ENCODE data around the gene ELMO3. TPM values are rescaled to one million over a fixed set of nuclear protein-coding genes. Genes with fewer than 3 reads are reported as not detected.

ELMO3 gene
- total and polyA plus RNA-seq, 2 of the 4 experiments (the other 2 are of a cell fraction): 0.36 to 1.6 TPM

DNA sequence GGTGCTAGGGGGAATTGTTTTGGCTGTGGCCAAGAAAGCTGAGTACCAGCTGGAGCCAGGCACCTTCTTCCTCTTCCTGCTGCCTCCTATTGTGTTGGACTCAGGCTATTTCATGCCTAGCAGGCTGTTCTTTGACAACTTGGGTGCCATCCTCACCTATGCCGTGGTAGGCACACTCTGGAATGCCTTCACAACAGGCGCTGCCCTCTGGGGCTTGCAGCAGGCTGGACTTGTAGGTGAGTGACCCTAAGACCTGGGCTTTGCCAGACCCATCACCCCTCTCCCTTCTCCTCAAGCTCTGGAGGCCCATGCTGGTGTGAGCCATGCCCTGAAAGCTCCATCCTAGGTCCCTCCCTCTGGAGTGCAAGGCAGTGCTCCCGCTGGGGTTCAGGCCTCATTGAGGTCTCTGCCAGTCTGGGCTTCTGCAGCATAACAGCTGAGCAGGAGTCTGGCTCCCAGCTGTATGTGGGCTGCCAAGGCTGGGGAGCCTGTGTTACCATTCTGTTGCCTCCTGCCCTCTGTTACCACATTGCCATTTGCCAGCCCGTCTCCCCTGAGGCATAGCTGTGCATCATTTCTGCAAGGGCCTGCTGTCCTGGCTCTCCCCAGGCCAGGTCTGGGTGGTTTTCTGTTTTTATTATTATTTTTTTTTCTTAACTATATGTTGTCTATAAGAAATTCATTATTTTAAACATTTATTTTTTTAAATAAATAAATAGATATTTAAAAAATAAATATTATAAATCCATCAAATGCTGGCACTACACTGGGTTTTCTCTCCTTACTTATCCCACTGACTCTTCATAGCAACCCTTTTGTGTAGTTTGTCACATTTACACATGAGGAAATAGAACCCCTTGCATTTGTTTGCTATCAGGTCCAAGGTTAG lies 53.9 kb downstream of the ELMO3 start:
- Histone ChIP-seq H2BK5ac (ENCODE audit: low read depth, low read length, poor library complexity, severe bottlenecking) (no peak overlapping the region), H2BK120ac (ENCODE audit: low read depth, low read length) (no peak overlapping the region), H2AFZ (replicated peaks; ENCODE audit: low read length, poor library complexity) (no peak overlapping the region), H3K4me1 (ENCODE audit: control insufficient read depth, insufficient read depth, low read length) (peaks cover 12% of the 10 kb centered on the region), H4K91ac (ENCODE audit: insufficient read depth, low read depth, low read length) (no peak overlapping the region), H3K18ac (ENCODE audit: low read depth, low read length) (no peak overlapping the region), H3K9me1 (ENCODE audit: insufficient read depth, low read length) (peaks cover 3% of the 10 kb centered on the region; the same call in 1 of the 2 replicates), H3K4me3 (ENCODE audit: insufficient read depth, low read depth, low read length) (no peak overlapping the region), H2BK15ac (ENCODE audit: low read depth, low read length) (no peak overlapping the region), H3K4ac (ENCODE audit: low read depth, low read length) (no peak overlapping the region), H3K23ac (ENCODE audit: low read depth, low read length) (no peak overlapping the region), H3K36me3 (ENCODE audit: control insufficient read depth, insufficient read depth, low read length) (peaks cover 18% of the 10 kb centered on the region), H3K27ac (ENCODE audit: insufficient read depth, low read length) (no peak overlapping the region), H3K4me2 (ENCODE audit: low read depth, low read length) (no peak overlapping the region), H3K14ac (replicated peaks; ENCODE audit: low read depth, low read length) (no peak overlapping the region), H4K20me1 (ENCODE audit: insufficient read depth, low read length) (no peaks in the 10 kb centered on the region), H2AK9ac (replicated peaks; ENCODE audit: low read depth, low read length, poor library complexity) (no peak overlapping the region), H3K79me1 (ENCODE audit: low read depth in 1 of 2, low read length in 2 of 2) (peaks cover 0 to 19% of the 10 kb centered on the region in 2 experiments; a peak in 2 of 4 replicates), H2BK20ac (ENCODE audit: low read depth, low read length) (no peak overlapping the region), H3K27me3 (ENCODE audit: control insufficient read depth, insufficient read depth, low read length) (no peaks in the 10 kb centered on the region), H4K5ac (ENCODE audit: low read depth, low read length) (no peak overlapping the region), H4K8ac (ENCODE audit: low read depth in 2 of 2, low read length in 2 of 2) (no peak overlapping the region), H2AK5ac (ENCODE audit: low read depth, low read length) (no peak overlapping the region), H3K9ac (ENCODE audit: low read depth, low read length) (no peak overlapping the region), H3K56ac (ENCODE audit: extremely low read depth, insufficient read depth, low read length) (no peak overlapping the region), H3K9me3 (ENCODE audit: control insufficient read depth, insufficient read depth, low read length) (no peaks in the 10 kb centered on the region)
- no TSS peak for BruUV-seq (replicated peaks)
- TF ChIP-seq, protein P1, sequence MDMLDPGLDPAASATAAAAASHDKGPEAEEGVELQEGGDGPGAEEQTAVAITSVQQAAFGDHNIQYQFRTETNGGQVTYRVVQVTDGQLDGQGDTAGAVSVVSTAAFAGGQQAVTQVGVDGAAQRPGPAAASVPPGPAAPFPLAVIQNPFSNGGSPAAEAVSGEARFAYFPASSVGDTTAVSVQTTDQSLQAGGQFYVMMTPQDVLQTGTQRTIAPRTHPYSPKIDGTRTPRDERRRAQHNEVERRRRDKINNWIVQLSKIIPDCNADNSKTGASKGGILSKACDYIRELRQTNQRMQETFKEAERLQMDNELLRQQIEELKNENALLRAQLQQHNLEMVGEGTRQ (IDR thresholded peaks at IDR 0.05; ENCODE audit: low read depth, low read length): no peak
- TF ChIP-seq CEBPB (IDR thresholded peaks at IDR 0.05; ENCODE audit: low read depth, low read length): no peak
- no peak for TF ChIP-seq MAFK (IDR thresholded peaks at IDR 0.05; ENCODE audit: low read depth, low read length)
- no peak for DNase-seq
- ATAC-seq (ENCODE audit: low read depth): no peak
- POLR2A ChIA-PET (ENCODE audit: unreplicated experiment): no interaction called here
- dilution Hi-C loops (cut with HindIII; ENCODE audit: low sequenced_read_pairs, unreplicated experiment): no loop called here
- CTCF ChIA-PET: interaction anchor here (1.4 kb wide), 1 partner anchor 8 kb away, joined by 7 read pairs; no protein-coding TSS in a partner anchor
- WGBS, 2 experiments (ENCODE audit: extremely low coverage in 2 of 2, insufficient read length in 1 of 2): no CpG with 5 or more reads among the region's 4 CpGs
- in situ Hi-C loops (cut with MboI; ENCODE audit: low sequenced_read_pairs): loop anchor here (10.0 kb wide), 1 partner anchor 202 kb away; no protein-coding TSS in a partner anchor
- intact Hi-C loops (cut with micrococcal nuclease): no loop called here

Small RNAs within 50 kb of the gene (microRNA-seq; reads per million reads assigned to microRNA genes)
- gene MIR328 (ENCODE audit: insufficient read depth in 1 of 2, insufficient read length in 1 of 2, unreplicated experiment in 1 of 2): 12.4 to 142 reads per million in 2 experiments

Small RNAs within 50 kb of the gene (small RNA-seq; reads per million reads assigned to genes)
- gene MIR328: 0 to 9.5 (median 3.0) reads per million in 5 experiments

Other genes starting within 250 kb of the ELMO3 start
- gene CES3, start 237.9 kb upstream of the ELMO3 start, total RNA-seq (2012; rRNA removed): under 0.01 TPM in 1 of 2 replicates, not detected in the other
- 0.03 and 0.06 TPM in 2 replicates for gene CES3, start 237.9 kb upstream of the ELMO3 start, polyA plus RNA-seq (2012; rRNA removed)
- 0.72 and 0.83 TPM in 2 replicates for gene CES4A, start 210.5 kb upstream of the ELMO3 start, total RNA-seq (2012; rRNA removed)
- 4.0 and 4.7 TPM in 2 replicates for gene CES4A, start 210.5 kb upstream of the ELMO3 start, polyA plus RNA-seq (2012; rRNA removed)
- gene CBFB, start 170.0 kb upstream of the ELMO3 start, total RNA-seq (2012; rRNA removed): 48.0 and 110 TPM in 2 replicates
- 39.8 and 44.2 TPM in 2 replicates for gene CBFB, start 170.0 kb upstream of the ELMO3 start, polyA plus RNA-seq (2012; rRNA removed)
- 13.1 and 14.0 TPM in 2 replicates for gene PHAF1, start 89.2 kb upstream of the ELMO3 start, total RNA-seq (2012; rRNA removed)
- 19.8 and 22.5 TPM in 2 replicates for gene PHAF1, start 89.2 kb upstream of the ELMO3 start, polyA plus RNA-seq (2012; rRNA removed)
- 5.0 and 5.3 TPM in 2 replicates for gene B3GNT9, start 48.1 kb upstream of the ELMO3 start, total RNA-seq (2012; rRNA removed)
- 12.0 and 13.3 TPM in 2 replicates for gene B3GNT9, start 48.1 kb upstream of the ELMO3 start, polyA plus RNA-seq (2012; rRNA removed)
- 8.1 and 8.6 TPM in 2 replicates for gene TRADD, start 39.2 kb upstream of the ELMO3 start, total RNA-seq (2012; rRNA removed)
- gene TRADD, start 39.2 kb upstream of the ELMO3 start, polyA plus RNA-seq (2012; rRNA removed): 14.6 and 18.6 TPM in 2 replicates
- 1.9 and 2.3 TPM in 2 replicates for gene FBXL8, start 39.2 kb upstream of the ELMO3 start, total RNA-seq (2012; rRNA removed)
- 12.5 and 14.5 TPM in 2 replicates for gene FBXL8, start 39.2 kb upstream of the ELMO3 start, polyA plus RNA-seq (2012; rRNA removed)
- 0.54 and 0.83 TPM in 2 replicates for gene HSF4, start 34.4 kb upstream of the ELMO3 start, total RNA-seq (2012; rRNA removed)
- gene HSF4, start 34.4 kb upstream of the ELMO3 start, polyA plus RNA-seq (2012; rRNA removed): 6.7 and 7.5 TPM in 2 replicates
- 5.0 and 6.1 TPM in 2 replicates for gene NOL3, start 28.6 kb upstream of the ELMO3 start, total RNA-seq (2012; rRNA removed)
- 16.9 and 17.2 TPM in 2 replicates for gene NOL3, start 28.6 kb upstream of the ELMO3 start, polyA plus RNA-seq (2012; rRNA removed)
- 7.5 and 8.2 TPM in 2 replicates for gene MATCAP1, start 15.2 kb upstream of the ELMO3 start, total RNA-seq (2012; rRNA removed)
- gene MATCAP1, start 15.2 kb upstream of the ELMO3 start, polyA plus RNA-seq (2012; rRNA removed): 43.9 and 47.3 TPM in 2 replicates
- not detected in 2 replicates for gene EXOC3L1, start 9.0 kb upstream of the ELMO3 start, total RNA-seq (2012; rRNA removed)
- 0.09 TPM in 1 of 2 replicates, not detected in the other for gene EXOC3L1, start 9.0 kb upstream of the ELMO3 start, polyA plus RNA-seq (2012; rRNA removed)
- 57.5 and 63.4 TPM in 2 replicates for gene E2F4, start 7.0 kb upstream of the ELMO3 start, total RNA-seq (2012; rRNA removed)
- 103 and 106 TPM in 2 replicates for gene E2F4, start 7.0 kb upstream of the ELMO3 start, polyA plus RNA-seq (2012; rRNA removed)
- 41.7 and 65.6 TPM in 2 replicates for gene TMEM208, start 28.0 kb downstream of the ELMO3 start, total RNA-seq (2012; rRNA removed)
- gene TMEM208, start 28.0 kb downstream of the ELMO3 start, polyA plus RNA-seq (2012; rRNA removed): 66.5 and 68.8 TPM in 2 replicates
- 13.1 and 13.8 TPM in 2 replicates for gene FHOD1, start 48.4 kb downstream of the ELMO3 start, total RNA-seq (2012; rRNA removed)
- gene FHOD1, start 48.4 kb downstream of the ELMO3 start, polyA plus RNA-seq (2012; rRNA removed): 64.0 and 71.4 TPM in 2 replicates
- gene SLC9A5, start 49.8 kb downstream of the ELMO3 start, total RNA-seq (2012; rRNA removed): 1.8 and 2.5 TPM in 2 replicates
- gene SLC9A5, start 49.8 kb downstream of the ELMO3 start, polyA plus RNA-seq (2012; rRNA removed): 5.4 and 5.7 TPM in 2 replicates
- gene PLEKHG4, start 80.4 kb downstream of the ELMO3 start, total RNA-seq (2012; rRNA removed): 8.3 and 14.0 TPM in 2 replicates
- 50.7 and 56.8 TPM in 2 replicates for gene PLEKHG4, start 80.4 kb downstream of the ELMO3 start, polyA plus RNA-seq (2012; rRNA removed)
- gene KCTD19, start 127.6 kb downstream of the ELMO3 start, total RNA-seq (2012; rRNA removed): under 0.01 TPM in 1 of 2 replicates, not detected in the other
- gene KCTD19, start 127.6 kb downstream of the ELMO3 start, polyA plus RNA-seq (2012; rRNA removed): 0.07 and 0.36 TPM in 2 replicates
- 0.18 TPM in 1 of 2 replicates, not detected in the other for gene LRRC36, start 127.7 kb downstream of the ELMO3 start, total RNA-seq (2012; rRNA removed)
- gene LRRC36, start 127.7 kb downstream of the ELMO3 start, polyA plus RNA-seq (2012; rRNA removed): 0.20 and 0.29 TPM in 2 replicates
- 0.54 and 0.56 TPM in 2 replicates for gene TPPP3, start 194.4 kb downstream of the ELMO3 start, total RNA-seq (2012; rRNA removed)
- gene TPPP3, start 194.4 kb downstream of the ELMO3 start, polyA plus RNA-seq (2012; rRNA removed): 2.2 and 2.4 TPM in 2 replicates
- 1.7 and 2.0 TPM in 2 replicates for gene ZDHHC1, start 217.3 kb downstream of the ELMO3 start, total RNA-seq (2012; rRNA removed)
- 5.9 and 6.1 TPM in 2 replicates for gene ZDHHC1, start 217.3 kb downstream of the ELMO3 start, polyA plus RNA-seq (2012; rRNA removed)
- not detected in 2 replicates for gene HSD11B2, start 232.0 kb downstream of the ELMO3 start, total RNA-seq (2012; rRNA removed)
- gene HSD11B2, start 232.0 kb downstream of the ELMO3 start, polyA plus RNA-seq (2012; rRNA removed): 0.26 and 0.27 TPM in 2 replicates

All from IMR-90 (cell line).